Suppressor macrophage treated with lipopolysaccharide for 1 hour (primary cell): Measurements from ENCODE around the gene APOL3.
"Not testable (repeated sequence)": the region's sequence is repeated elsewhere in the genome, so short reads cannot be mapped to it uniquely, and the experiment has no call there.

ENCODE experiments used
- DNase-seq, 3 donors: peaks; one replicate each; pipeline ENCODE4 v3.0.0-alpha.2; 2020 to 2022

Gene APOL3, protein sequence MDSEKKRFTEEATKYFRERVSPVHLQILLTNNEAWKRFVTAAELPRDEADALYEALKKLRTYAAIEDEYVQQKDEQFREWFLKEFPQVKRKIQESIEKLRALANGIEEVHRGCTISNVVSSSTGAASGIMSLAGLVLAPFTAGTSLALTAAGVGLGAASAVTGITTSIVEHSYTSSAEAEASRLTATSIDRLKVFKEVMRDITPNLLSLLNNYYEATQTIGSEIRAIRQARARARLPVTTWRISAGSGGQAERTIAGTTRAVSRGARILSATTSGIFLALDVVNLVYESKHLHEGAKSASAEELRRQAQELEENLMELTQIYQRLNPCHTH

DNA sequence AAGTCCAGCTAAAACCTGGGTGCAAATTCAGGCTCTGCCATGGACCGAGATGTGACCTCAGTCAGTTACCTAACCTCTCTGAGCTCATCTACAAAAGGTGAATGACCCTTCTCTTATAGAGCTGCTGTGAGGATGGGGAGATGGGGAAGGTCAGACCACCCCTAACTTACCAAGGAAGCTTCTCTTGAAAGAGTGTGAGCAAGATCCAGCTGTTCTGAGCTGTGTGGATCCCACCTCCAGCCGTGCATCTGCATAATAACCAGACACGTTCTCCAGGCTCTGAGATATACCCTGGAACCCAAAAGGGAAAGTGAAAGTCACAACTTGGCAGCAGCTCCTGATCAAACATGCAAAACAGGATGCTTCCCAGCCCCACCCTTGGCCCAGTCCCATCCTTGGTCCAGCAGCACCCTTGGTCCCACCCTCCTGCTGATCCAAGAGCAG is at the start of gene APOL3:
TSS of gene APOL3 (minus strand) at position 257 of the 444 bp plus-strand sequence. CDS start 11,700 bp downstream, outside the sequence.
- DNase-seq: peak; percentile 58 to 74 (median 69)

DNA sequence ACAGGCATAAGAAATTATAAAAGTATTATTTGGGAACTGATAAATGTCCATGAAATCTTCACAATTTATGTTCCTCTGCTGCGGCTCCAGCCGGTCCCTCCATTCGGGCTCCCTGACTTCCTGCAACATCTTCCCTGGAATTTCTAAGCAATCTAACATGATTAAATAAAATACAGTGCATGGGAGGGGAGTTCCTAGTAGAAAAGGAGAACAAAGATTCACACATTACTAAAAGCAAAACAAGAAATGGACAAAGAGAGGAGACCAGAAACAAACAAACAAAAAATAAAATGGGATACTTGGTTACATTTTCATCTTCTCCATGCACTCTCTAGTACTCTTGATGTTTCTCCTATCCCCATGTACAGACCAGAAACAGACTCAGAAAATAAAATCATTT is 49.7 kb upstream of the APOL3 start:
- peak in 2 of 3 donors; percentile 35 to 52 for DNase-seq

DNA sequence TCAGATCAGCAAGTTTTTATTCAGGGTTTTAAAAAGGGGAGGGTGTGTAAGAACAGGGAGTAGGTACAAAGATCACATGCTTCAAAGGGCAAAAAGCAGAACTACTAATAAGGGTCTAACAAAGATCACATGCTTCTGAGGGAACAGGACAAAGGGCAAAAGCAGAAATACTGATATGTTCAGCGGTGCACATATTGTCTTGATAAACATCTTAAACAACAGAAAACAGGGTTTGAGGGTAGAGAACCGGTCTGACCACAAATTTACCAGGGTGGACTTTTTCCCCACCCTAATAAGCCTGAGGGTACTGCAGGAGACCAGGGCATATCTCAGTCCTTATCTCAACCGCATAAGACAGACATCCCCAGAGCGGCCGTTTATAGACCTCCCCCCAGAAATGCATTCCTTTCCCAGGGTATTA is 48.9 kb upstream of the APOL3 start:
- DNase-seq: not testable (repeated sequence)

DNA sequence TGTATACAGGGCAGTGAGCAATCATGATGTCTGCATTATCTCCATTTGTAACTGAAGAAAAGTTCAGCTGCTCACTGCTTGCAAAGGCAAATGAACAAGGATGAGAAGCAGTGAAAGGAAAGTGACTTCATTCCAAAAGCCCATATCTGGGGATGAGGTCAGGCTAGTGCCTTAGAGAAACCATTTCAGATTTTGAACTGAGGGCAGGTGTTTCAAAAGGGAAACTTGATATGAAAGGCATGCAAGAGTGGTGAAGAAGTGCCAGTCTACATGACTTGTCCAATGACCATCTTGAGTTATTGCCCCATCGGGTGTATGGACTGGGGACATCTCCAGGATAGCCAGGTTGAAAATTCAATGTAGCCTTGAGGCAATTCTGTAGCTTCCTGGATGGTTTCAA is 48.4 kb upstream of the APOL3 start:
- peak in 2 of 3 donors; percentile 41 to 72 for DNase-seq

DNA sequence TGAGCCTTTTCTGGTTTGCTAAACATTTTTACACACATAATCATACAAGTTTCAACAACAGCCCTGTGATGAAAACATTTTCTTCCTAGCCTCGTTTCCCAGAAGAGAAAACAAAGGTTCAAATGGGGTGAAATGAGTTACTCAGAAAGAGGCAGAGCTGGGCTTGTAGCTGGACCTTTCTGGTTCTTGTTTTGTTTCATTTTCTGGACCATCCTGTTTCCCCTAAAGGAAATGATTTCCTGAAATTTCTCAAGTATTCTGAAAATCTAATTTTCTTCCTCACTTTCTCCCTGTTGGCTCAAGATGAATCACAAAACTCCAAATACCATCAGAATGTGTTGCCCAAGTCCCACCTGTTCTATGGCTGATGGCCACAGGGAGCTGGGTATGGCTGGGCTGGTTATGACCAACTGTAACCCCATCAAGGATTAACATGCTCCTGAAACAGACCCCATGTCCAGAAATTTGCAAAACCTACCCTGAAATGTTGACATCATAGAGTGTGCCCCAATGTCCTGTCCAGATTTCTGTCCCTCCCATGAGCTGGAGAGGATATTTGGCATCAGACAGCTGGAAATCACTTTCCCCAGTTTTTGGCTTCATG is 47.7 kb upstream of the APOL3 start:
- peak in 1 of 3 donors; percentile 79 for DNase-seq

DNA sequence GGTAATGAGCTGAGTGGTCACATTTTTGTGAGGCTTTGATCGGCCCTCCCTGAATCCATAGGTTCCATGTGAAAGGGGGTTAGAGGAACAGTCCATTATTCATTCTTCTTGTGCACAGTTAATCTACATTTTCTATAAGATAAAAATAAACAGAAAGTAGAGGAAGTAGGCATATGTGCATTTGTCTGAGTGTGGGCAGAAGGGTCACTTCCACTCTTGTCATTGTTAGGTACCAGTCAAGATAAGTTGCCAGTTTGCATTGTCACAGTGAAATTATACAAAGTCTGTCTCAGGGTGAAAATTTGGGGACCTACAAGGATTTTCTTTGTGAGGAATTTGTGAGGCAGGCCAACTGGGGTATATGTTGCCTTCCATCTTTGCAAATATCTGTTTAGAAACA is 45.7 kb upstream of the APOL3 start:
- peak; percentile 35 to 58 (median 52) for DNase-seq

DNA sequence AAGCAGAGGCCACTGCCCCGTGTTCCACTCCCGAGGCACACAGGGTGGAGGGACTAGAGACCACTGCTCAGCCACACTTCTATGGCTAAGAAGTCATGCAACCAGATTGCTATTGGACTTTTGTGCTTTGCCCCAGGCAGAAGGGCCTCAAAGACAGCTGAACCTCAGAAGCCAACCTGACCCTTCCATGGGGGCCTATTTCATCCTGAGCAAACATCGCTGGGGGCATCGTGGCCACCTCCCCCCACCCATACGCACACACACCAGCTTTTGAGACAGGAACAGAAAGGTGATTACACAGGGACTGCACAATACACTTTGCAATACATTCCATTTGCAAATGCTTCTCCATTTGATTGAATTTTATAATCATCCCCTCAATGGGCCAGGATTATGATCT is 45.0 kb upstream of the APOL3 start:
- not testable (repeated sequence) for DNase-seq

DNA sequence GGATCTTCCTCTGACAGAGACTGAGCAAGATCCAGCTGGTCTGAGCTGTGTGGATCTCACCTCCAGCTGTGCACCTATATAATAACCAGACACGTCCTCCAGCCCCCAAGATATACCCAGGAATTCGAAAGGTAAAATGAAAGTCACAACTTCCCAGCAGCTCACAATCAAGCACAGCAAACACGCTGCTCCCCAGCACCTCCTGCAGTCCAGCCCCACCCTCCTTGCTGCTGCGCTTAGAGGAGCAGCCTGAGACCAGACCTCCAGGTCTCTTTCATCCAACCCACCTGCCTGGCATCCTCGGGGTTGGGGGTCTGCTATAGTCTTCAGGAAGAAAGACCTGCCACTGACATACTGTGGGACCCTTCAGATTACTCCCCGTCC is 44.1 kb upstream of the APOL3 start:
- DNase-seq: no peak

DNA sequence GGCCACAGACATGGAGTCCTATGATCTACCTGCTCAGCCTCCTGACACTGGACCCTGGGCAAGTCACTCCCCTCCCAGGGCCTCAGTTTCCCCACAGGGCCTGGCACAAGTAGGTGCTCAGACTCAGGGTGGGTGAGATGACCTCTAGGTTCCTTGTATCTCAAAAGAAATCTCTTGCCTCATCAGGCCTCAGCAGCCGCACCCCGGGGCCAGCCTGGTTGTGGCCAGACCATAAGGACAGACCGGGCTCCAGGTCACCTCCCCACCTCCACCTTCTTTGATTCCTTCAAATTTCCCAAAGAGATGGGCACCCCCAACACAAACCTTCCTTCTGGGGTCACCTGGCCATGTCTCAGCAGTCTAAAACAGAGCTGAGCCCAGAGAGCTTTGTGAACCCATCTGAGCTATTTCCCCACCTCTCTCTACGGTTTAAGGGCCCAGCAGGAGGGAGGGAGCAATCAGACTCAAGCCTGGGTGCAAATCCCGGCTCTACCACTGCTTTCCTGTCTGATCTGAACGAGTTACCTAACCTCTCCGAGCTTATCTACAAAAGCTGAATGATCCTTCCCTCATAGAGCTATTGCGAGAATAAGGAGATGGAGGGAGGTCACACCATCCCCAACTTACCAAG is 43.6 kb upstream of the APOL3 start:
- no peak for DNase-seq

DNA sequence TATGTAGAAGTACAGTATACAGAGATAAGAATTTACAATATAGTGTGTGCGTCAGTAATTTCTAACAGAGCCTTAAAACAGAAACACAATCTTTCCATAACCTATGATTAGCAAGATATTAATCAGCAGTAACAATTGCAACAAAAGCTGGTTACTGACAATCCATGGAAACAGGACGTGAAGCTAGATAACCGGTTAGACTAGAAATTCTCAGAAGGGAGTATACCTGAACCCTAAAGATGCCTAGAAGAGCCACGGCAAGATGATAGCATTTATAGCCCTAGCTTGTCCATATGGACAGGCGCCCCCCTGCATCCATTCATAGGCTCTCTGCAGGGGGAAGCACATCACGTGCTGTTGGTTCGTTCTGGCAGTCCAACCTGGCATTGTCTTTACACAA is 42.9 kb upstream of the APOL3 start:
- not testable (repeated sequence) for DNase-seq

DNA sequence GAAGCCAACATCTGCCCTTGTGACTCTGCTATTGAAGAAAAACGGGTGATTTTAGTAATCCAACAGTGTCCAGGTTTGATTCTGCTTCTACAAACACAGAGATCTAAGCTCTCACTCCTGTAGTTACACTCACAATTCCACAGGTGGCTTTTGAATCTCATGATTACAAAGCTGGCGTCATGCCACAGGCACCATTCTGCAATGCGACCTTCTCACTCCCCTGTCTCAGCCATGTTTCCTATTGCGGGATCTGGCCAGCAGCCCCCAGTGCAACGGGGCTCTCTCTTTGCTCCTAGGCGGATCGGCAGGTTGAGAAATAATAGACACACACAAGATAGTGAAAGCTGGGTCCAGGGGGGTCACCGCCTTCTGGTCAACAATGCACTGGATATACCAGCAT is 42.4 kb upstream of the APOL3 start:
- DNase-seq: not testable (repeated sequence)

DNA sequence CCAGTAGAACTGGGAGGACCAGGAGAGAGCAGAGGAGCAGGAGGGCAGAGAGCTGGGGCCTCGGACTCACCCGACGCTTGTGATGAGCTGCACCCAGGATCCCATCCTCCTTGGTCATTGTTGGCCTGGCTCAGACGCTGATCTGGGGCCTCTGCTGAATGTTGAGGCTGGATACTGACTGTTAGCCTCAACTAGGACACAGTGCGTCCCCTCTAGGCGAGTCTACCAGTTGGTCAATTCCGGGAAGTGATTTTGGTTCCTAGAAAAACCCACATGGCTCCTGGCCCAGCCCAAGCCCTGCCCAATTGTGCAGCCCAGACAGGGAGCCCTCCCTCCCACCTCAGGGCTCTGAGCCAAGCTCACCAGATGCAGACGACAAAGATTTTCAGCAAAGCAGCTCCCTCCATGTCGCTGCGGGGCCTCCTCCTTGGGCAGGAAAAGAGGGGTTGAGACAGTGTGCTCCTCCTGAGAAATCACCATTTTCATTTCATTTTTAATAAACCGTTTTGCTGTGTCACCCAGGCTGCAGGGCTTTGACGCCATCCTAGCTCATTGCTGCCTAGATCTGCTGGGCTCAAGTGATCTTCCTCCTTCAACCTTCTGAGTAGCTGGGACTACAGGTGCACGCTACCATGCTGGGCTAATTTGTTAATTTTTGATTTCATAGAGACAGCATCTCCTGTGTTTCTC is 41.2 kb upstream of the APOL3 start, which contains the start of gene APOL4:
TSS of gene APOL4 (minus strand) at position 180 of the 690 bp plus-strand sequence. CDS start at position 105, 75 bp downstream.
- peak in 2 of 3 donors; percentile 48 to 61 for DNase-seq

DNA sequence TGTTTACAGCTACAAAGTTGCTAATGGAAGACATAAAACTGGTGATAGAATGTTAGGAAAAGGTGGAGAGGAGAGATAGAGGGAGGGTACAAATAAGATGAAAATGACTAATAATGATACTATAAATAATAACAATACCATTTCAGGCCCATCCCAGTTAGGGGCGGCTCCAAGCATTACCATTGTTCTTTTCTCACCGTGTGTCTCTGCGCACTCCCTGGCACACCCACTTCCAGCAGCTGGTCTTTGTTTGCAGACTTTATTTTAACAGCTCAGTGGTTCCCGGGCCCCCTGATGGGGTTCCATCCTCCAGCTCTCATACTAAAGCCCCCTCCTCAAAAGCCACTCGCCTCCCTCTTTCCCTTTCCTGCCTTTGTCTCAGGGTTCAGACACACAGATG is 40.5 kb upstream of the APOL3 start:
- DNase-seq: not testable (repeated sequence)

DNA sequence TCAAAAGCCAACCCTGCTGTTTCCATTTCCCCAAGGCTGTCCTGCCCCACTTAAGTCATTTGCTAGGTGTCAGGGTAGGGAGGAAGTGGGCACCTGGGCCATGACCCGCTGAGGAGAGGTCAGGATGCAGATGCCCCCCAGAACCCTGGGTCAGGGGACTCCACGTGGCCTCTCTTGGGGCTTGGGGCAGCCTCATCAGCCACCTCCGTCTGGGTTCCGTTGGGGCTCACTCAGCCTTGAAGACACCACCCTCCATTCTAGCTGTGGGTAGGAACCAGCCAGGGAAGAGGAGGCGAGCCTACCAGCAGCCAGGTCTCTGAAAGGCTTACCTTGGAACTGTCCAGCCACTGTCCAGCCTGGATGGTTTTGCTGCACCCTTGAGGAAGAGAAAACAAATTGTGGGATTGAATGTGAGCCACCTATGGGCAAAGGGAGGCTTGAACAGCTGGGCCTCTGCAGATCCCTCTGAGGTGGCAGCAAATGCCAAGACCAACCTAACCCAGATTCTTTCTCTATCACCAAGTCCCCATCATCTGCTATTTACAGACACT is 38.5 kb upstream of the APOL3 start:
- no peak for DNase-seq

DNA sequence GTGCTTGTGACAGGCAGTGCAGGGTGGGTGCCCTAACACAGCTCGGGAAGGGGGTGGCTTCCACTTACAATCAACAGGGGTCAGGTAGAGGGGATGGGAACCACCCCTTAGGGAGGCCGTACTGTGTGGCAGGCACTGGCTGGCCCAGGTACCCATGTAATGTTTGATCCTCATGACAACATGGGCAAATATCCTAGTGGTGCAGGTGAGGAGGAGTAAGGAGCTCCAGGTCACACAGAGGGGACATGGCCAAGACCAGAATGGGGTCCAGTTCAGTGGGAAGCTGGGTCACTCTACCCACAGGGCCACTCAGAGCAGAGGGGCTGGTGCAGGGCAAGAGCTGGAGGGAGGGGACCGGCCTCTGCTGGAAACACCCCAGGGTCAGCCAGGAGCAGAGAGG is 38.0 kb upstream of the APOL3 start:
- no peak for DNase-seq

DNA sequence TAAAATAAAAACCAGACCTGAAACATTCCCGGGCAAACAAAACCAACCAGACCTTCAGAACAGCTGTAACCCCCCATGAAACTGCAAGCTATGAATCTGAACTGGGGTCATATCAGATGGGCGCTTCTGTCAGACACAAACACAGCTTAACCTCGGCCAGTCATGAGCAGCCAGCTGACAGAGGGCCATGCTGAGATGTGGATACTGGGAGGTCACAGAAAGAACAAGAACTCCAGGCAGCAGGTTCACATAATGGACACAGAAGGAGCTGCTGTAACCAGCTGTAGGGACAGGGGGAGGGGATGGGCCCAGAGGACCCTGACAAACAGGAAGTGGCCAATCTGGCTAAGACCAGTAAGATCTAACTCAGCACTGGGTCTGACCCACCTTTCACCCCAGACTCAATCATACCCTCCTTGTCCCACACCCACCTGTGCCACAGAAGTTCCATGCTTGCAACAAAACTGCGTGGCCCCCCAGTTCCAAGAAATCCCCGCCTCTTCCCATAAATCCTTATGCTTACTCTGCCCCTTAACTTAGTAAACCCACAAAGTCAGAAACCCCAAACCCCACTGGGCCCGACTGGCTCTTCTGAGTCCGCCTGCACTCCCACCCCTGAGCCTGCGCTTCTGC is 37.1 kb upstream of the APOL3 start:
- DNase-seq: peak in 1 of 3 donors; percentile 31

DNA sequence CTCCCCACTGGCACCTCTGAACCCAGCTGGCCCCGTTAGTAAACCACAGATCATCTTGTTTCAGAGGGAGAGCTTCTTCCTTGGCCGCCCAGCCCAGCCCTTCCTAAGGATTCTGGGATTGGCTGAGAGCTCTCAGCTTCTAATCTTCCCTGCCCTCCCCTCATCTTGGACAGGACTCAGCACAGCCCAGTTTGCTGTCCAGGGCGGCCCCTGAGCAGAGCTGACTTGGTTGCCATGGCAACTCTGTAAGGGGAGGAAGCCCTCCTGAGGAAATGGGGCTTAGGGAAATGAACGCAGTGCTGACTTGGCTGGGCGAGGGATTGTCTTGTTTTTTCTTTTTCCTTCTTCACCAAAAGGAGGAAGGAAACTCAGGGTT is 36.5 kb upstream of the APOL3 start:
- DNase-seq: peak; percentile 46 to 57 (median 52)

DNA sequence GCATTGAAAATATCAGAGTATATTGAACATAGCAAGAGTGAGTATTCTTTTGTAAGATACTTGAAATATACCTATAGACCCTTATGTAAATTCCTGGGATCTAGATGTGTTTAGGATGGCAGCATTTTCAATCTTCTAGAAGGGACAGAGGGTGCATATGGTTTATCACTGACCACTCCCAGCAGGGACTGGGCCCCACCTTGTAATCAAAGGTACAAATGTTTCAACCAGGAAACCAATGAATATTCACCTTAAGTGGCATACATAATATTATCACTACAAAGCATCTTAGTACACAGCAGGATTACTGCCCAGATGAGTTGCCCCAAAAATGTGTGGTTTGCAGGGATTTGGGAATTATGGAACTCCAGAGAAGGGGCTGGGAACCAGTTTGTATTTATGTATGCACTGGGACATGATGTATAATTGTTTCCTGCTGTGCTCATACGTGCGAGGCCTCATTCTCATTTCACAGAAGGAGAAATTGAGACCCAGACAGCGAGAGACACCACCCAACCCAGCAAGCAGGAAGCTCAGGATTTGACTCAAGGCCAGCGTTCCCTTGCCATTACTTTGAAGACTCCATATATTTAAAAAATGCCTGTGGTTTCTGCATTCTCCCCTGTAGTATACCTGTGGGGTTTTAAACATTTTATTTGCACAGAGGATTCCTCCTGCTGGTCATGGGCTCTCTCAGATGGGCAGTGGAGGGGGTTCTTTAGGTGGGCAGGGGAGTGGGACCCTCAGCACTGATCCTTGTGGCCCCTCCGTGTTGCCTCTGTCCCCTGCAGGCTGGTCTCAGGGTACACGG is 35.9 kb upstream of the APOL3 start:
- no peak for DNase-seq

DNA sequence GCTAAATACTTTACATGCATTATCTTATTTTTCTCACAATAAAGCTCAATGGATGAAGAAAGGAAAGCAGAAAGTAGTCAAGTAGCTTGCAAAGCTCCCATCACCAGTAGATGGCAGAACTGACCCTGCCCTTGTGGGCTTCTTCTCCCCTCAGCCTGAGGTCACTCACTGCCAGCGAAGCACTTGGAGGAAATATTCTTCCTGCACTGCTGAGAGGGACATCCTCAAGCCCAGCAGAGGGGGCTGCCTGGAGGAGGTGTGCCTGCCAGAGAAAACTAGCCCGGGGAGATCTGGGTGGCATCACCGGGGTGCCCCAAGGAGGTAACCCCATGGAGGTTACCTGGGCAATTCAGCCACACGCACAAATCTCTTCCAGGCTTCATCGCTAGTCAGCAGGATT is 34.4 kb upstream of the APOL3 start:
- DNase-seq: peak; percentile 75 to 79 (median 77)

DNA sequence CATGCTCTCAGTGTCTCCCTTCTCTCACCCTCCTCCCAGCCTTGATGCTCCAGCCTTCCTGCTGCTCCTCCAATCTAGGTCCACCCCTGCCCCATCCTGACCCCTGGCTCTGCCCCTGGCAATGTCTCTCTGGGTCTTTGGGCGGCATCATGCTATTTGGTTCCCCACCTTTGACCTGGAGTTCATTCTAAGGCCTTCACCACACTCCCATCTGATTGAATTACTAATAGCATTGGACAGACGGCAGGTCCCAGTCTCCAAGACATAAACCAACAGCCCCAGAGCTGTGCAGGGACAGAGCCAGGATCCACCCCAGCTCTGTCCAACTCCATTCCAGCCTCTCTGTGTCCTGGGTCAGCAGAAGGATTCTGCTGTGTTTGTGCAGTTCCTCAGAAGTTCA is 33.8 kb upstream of the APOL3 start:
- no peak for DNase-seq

DNA sequence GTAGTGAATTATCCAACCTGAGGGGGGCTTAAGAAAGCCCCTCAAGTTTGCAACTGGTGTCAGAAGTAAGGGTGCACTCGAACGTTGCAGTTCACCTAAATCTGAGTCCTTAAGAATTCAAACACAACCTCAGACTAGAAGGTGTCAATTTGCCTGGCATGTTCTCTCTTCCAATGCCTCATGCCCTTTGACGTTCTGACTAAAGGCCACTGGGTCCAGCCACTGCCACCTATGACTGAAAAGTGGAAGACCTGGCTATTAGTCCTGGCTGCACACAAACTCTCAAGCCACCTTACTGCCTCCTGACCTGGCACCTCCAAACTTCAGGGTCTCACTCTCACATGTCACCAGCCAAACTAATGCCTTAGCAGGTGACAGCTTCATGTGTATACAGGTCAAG is 33.0 kb upstream of the APOL3 start:
- DNase-seq: no peak

DNA sequence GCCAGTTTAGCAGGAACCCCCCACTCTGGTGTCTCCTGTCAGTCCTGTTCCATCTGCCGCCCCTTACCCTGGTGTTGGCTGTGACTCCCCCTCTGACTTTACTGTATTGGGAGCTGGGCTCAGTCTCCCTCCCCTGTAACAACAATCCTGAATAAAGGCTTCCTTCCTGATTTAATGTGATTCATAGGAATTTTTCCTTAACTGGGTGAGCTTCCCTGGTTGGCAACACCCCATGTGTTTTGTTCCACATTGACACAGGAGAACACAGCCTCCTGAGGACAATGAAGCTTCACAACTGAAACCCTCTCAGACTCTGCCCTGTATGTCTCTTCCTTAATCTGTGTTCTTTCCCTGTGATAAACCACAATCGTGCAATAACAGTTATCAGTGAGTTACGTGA is 32.6 kb upstream of the APOL3 start:
- no peak for DNase-seq
